Subcutaneous adipose tissue (tissue), 4 donors: Measurements from ENCODE around the gene DZIP3. TPM values are rescaled to one million over a fixed set of nuclear protein-coding genes. Genes with fewer than 3 reads are reported as not detected.

Source experiments
- CTCF ChIP-seq: fragments of 450-650 bp; IDR thresholded peaks from one replicate; pipeline ENCODE4 v1.5.1; 2016; ENCODE audit warnings: low read depth, mild to moderate bottlenecking, control low read depth, antibody characterized with exemption, moderate library complexity
- total RNA-seq, 4 donors: library from RNA; depleted of rRNA; stranded (reverse); fragments of >200 nt; gene quantifications; one replicate each; pipeline ENCODE4 v1.1.0, GENCODE V29; 2016

DZIP3 gene
- total RNA-seq, 4 donors from 2014 or later = 6.2 to 9.5 (median 8.6) TPM

DNA sequence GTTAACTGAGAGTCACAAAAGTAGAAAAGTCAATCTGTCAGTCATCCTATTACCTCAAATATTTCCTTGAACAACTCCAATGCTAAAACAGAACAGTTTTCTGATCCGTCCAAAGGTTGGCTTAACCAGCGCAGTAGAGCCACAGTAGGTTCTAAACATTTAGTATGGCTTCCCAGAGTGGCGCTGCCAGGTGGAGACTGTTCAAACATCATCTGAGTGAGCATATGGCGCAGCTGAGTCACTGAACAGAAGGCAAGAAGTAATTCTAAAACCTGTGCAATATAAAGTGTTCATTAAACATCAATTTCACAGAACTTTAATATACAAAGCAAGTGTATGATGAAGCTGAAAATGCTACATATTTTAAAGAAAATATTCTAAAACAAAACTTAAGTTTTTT, 20.2 kb upstream of the DZIP3 start:
- no peak for TF ChIP-seq CTCF

DNA sequence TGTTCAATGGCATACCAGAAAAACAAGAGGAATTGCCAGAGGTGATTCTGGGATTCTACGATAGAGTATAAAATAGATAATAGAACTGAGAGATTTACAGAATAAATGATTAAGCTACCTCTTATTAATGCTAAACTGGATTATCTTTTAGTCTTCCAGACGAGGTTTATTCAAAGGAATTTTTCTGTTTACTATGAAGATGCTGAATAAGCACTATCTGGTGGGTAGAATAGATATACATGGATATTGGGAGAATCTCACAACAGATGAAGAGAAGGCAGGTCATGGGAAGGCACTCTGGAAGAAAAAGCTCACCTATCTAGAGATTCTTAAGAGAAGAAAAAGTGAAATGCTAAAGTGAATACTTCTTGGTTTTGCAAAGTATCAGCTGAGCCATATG, 11.5 kb upstream of the DZIP3 start:
- no peak for TF ChIP-seq CTCF

DNA sequence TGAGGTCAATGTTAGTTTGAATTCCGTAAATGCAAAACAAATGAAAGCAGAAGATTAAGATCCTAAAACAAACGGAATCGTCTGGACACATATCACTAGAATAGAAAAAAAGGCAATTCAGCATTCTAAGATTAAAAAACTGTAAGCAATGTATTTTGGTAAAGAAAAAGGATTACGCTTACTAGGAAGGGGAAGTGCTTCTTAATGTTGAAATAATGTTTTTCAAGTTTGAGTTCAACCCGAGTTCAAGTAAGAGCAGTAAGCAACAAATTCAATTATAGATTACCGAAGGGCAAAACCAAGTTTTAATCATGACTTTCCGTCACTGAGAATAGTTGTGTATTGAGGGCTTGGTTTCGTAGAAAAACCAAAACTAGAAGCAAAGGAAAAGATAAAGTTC, 921 bp upstream of the DZIP3 start:
- TF ChIP-seq CTCF = no peak

- no peak for TF ChIP-seq CTCF
Observed at GRCh38 chr3:108589998-108590323, 439 bp downstream of the DZIP3 start.

GRCh38 chr3:108590460-108590859, 938 bp downstream of the DZIP3 start:
- TF ChIP-seq CTCF = no peak

DNA sequence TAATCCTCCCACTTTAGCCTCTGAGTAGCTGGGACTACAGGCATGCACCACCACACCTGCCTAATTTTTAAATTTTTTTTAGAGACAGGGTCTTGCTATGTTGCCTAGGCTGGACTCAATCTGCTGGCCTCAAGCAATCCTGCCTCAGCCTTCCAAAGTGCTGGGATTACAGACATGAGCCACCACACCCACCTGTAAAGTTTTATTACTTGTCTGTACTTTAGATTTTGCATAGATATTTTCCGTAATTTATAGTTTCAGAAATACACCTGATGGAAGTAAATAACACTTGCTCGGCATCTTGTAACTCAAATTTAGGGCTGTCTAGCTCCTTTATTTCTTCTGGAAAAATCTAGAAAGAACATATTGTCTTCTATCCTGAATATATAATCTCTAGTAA, 5.8 kb downstream of the DZIP3 start:
- TF ChIP-seq CTCF = no peak

DNA sequence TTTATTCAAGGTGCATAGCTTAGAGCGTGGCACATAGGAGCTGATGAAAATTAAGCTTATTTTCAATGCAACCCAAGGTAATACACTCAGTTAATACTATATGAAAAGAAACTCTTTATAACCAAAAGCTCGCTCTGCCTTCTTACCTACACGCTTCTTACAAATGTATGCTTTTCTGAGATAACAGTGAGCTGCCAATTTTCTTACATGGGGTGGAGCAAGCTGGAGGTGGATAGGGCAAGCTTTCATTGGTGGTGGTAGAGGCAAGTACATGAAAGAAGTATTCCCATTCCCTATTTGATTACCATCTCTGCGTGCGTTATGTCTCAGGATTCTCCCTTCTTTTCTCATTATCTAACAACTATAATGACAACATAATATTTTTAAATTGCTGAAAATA, 8.9 kb downstream of the DZIP3 start:
- TF ChIP-seq CTCF = no peak
